ENCODE measurements around the gene ATP4B.

ATP4B gene

DNA sequence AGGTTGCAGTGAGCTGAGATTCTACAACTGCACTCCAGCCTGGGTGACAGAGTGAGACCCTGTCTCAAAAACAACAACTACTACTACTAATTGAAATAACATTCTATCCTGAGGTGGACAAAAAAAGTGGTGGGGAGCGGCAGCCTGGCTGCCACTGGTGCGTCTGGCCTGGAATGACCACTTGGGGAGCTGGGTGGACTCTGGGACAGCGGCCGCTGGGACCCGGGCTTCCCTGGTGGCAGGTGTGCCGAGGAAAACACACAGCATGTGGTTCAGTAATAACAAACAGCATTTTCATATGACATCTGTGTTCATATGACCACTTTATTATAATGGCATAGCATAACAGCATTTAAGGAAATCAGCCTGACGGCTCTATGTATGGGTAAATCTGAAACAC is 39.5 kb downstream of the ATP4B start:
- H3K4me3 ChIP-seq (ENCODE audit: low read depth, low read length) = no peak overlapping the region
- H3K36me3 ChIP-seq (ENCODE audit: control insufficient read depth, insufficient read depth, low read length) = no peaks in the 10 kb centered on the region
- no peaks in the 10 kb centered on the region for H3K27me3 ChIP-seq (ENCODE audit: control insufficient read depth, insufficient read depth, low read length)
- no peak overlapping the region for H2AFZ ChIP-seq
- no peak overlapping the region for H3K27ac ChIP-seq
- peaks cover 6% of the 10 kb centered on the region for H3K4me1 ChIP-seq
- H3K9ac ChIP-seq = no peak overlapping the region
- no peak overlapping the region for H3K4me2 ChIP-seq (ENCODE audit: low read length)
- no peak for TF ChIP-seq CTCF (IDR thresholded peaks at IDR 0.05)
- peaks cover 3% of the 10 kb centered on the region for H3K79me2 ChIP-seq
- H3K9me3 ChIP-seq (ENCODE audit: control insufficient read depth, low read length) = no peaks in the 10 kb centered on the region

- Histone ChIP-seq H3K4me3 (ENCODE audit: low read depth, low read length) (no peak overlapping the region), H2AFZ (no peak overlapping the region), H3K27me3 (ENCODE audit: control insufficient read depth, insufficient read depth, low read length) (no peaks in the 10 kb centered on the region), H3K36me3 (ENCODE audit: control insufficient read depth, insufficient read depth, low read length) (no peaks in the 10 kb centered on the region), H3K9me3 (ENCODE audit: control insufficient read depth, low read length) (no peaks in the 10 kb centered on the region), H3K4me1 (peaks cover 6% of the 10 kb centered on the region), H3K9ac (no peak overlapping the region), H3K27ac (no peak overlapping the region), H3K4me2 (ENCODE audit: low read length) (no peak overlapping the region), H3K79me2 (peaks cover 3% of the 10 kb centered on the region)
- no peak for TF ChIP-seq CTCF (IDR thresholded peaks at IDR 0.05)
Observed at GRCh38 chr13:113617961-113618360, 40.0 kb downstream of the ATP4B start.

GRCh38 chr13:113616991-113617749 is 40.8 kb downstream of the ATP4B start:
- Histone ChIP-seq H3K9ac (no peak overlapping the region), H3K79me2 (peaks cover 3% of the 10 kb centered on the region), H3K4me1 (peaks cover 6% of the 10 kb centered on the region), H3K9me3 (ENCODE audit: control insufficient read depth, low read length) (no peaks in the 10 kb centered on the region), H3K27me3 (ENCODE audit: control insufficient read depth, insufficient read depth, low read length) (no peaks in the 10 kb centered on the region), H3K4me3 (ENCODE audit: low read depth, low read length) (no peak overlapping the region), H3K27ac (peak overlapping the region; percentile 37), H2AFZ (no peak overlapping the region), H3K36me3 (ENCODE audit: control insufficient read depth, insufficient read depth, low read length) (no peaks in the 10 kb centered on the region), H3K4me2 (ENCODE audit: low read length) (no peak overlapping the region)
- TF ChIP-seq CTCF (IDR thresholded peaks at IDR 0.05) = no peak

GRCh38 chr13:113616281-113616906 is 41.6 kb downstream of the ATP4B start:
- H3K4me1 ChIP-seq = peaks cover 6% of the 10 kb centered on the region
- no peaks in the 10 kb centered on the region for H3K9me3 ChIP-seq (ENCODE audit: control insufficient read depth, low read length)
- no peak overlapping the region for H3K4me2 ChIP-seq (ENCODE audit: low read length)
- H3K4me3 ChIP-seq (ENCODE audit: low read depth, low read length) = no peak overlapping the region
- no peak overlapping the region for H3K9ac ChIP-seq
- peaks cover 3% of the 10 kb centered on the region for H3K79me2 ChIP-seq
- peak overlapping the region; percentile 37 for H3K27ac ChIP-seq
- H3K27me3 ChIP-seq (ENCODE audit: control insufficient read depth, insufficient read depth, low read length) = no peaks in the 10 kb centered on the region
- no peak for TF ChIP-seq CTCF (IDR thresholded peaks at IDR 0.05)
- H3K36me3 ChIP-seq (ENCODE audit: control insufficient read depth, insufficient read depth, low read length) = no peaks in the 10 kb centered on the region
- H2AFZ ChIP-seq = no peak overlapping the region

All from parathyroid adenoma (tissue), 2 donors.